ENCODE measurements around the gene ZNF106.

DNA sequence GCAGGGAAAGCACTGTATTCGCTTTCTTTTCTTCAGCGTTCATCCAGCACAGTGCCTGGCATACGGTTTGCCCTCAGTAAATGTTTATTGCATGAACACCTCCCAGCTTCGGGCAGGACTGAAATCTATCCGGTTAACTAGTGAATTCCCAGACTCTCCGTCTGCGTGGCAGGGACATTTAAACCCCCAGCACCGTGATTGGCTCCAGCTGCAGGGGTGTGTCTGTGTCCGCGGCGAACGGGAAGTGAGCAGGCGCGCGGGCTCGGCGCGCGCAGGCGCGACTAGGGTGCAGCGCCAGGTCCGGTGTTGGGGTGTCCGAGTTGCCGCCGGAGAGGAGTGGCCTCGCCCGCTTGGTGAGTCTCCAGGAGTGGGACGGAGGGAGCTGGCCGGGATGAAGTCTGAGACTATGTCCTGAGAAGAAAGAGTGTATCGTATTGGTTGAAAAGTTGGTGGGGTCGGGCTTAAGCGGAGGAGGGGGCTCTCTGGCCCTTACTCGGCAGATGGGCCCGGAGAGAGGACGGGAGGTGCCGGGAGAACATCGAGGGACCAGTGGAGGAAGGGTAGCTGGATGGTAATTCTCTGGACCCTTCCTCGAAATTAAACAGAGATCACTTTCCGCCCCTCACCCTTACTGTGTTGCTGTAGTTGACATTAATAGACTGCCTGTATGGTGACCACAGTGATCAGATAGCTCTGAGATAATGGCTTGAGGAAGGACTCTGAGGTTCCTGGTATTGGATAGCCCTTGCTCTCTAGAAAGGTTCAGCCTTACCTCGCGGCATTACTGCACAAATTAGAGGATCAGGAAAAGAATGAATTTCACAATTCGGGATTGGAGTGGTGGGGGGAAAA is 4.6 kb upstream of the ZNF106 start, which contains the start of gene SNAP23:
- TF ChIP-seq, protein P1, sequence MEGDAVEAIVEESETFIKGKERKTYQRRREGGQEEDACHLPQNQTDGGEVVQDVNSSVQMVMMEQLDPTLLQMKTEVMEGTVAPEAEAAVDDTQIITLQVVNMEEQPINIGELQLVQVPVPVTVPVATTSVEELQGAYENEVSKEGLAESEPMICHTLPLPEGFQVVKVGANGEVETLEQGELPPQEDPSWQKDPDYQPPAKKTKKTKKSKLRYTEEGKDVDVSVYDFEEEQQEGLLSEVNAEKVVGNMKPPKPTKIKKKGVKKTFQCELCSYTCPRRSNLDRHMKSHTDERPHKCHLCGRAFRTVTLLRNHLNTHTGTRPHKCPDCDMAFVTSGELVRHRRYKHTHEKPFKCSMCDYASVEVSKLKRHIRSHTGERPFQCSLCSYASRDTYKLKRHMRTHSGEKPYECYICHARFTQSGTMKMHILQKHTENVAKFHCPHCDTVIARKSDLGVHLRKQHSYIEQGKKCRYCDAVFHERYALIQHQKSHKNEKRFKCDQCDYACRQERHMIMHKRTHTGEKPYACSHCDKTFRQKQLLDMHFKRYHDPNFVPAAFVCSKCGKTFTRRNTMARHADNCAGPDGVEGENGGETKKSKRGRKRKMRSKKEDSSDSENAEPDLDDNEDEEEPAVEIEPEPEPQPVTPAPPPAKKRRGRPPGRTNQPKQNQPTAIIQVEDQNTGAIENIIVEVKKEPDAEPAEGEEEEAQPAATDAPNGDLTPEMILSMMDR (conservative IDR thresholded peaks at IDR 0.05; ENCODE audit: low read length), result no peak
- no peak for TF ChIP-seq EZH2phosphoT487 (IDR thresholded peaks at IDR 0.05; ENCODE audit: borderline replicate concordance)
